GM10266 (cell line): ENCODE results near the gene MRPL46.
"Not testable (repeated sequence)": the region's sequence is repeated elsewhere in the genome, so short reads cannot be mapped to it uniquely, and the experiment has no call there.

Experiments used
- DNase-seq: peaks from one replicate; pipeline ENCODE4 v3.0.0; 2012; ENCODE audit errors: extremely low spot score
- CTCF ChIP-seq: IDR thresholded peaks from 2 replicates; pipeline ENCODE4 v1.5.1; 2012; ENCODE audit warnings: mild to moderate bottlenecking, low read depth; ENCODE audit not compliant: control insufficient read depth, insufficient read depth; ENCODE audit errors: missing control alignments

MRPL46 gene

DNA sequence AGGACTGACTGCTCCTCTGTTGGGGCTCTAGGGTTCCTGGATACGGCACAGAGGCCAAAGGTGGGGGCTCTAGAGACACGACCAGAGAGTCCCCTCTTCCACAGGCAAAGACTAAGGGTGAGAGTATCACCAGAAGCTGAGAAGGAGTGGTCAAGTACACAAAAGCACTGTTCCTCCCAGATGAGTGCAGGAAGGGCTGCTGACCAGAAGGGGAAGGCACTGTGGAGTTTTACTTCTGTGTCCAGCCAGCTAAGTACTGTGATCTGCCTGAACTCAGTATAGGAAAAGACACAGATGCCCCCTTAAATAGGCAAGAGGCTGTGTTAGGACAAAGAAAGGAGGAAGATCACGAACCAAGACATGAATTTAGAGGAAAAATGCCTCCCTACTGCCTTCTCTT is 12.0 kb upstream of the MRPL46 start:
- TF ChIP-seq CTCF: no peak
- no peak for DNase-seq

- no peak for DNase-seq
- TF ChIP-seq CTCF: no peak
Observed at GRCh38 chr15:88477904-88478303, 10.7 kb upstream of the MRPL46 start.

GRCh38 chr15:88477126-88477525 is 9.9 kb upstream of the MRPL46 start:
- DNase-seq: no peak
- TF ChIP-seq CTCF: no peak

DNA sequence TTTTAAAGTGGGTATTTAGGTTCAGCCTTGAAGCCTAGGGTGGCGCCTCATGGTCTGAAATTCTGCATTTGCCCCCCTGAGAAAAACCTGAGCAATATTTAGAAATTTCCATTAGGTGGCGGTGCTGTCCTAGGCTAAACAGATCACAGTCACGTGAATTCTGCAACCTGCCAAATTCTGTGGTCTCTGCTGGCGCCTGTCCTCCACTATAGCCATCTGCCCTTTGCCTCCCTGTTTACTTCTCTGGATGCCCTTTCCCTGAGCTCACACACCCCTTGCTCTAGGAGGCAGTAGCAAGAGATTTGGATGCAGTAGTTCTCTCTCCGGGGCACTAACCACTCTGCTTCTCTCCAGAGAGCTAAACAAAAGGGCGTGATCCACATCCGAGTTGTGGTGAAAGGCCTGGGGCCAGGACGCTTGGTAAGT is 9.5 kb upstream of the MRPL46 start:
- peak; percentile 51 for DNase-seq
- peak; percentile 42 for TF ChIP-seq CTCF

DNA sequence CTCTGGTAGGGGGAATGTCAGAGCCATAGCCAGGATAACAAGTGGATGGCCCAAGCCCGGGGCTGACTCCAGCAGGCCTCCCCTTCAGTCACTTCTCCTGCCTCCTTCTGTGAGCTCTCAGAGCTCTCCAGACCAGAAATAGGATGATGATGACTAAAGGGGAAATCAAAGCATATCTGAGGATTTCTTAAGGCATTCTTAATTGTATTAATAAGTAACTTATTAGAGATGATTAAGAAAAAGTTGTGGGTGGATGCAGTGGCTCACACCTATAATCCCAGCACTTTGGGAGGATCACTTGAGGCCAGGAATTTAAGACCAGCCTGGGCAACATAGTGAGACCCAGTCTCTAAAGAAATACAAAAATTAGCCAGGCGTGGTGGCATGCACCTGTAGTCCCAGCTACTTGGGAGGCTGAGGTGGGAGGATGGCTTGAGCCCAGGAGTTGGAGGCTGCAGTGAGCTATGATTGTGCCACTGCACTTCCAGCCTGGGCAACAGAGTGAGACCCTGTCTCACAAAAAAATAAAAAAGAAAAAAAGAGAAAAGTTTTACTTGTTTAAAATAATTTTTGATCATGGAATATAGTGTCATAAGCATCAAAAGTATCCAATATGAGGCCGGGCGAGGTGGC is 6.6 kb upstream of the MRPL46 start:
- DNase-seq: not testable (repeated sequence)

DNA sequence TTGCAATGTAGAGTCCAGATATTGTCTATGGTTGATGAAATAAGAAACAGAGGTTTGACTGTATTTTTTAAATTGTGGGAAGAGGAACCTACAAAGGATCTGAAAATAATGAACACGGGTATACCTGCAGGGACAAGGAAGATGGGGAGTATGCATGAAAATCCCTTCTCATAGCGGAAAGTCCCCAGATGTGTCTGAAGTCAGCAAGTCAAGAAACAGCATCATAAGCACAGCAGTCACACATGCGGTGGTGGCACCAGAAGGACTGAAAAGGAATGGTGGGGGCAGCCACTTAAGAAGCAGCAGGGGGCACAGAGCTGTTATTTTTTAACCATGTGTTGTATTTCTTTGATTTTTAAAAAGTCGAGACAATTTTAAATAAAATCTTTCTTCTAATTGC is 5.0 kb upstream of the MRPL46 start:
- no peak for TF ChIP-seq CTCF
- DNase-seq: peak; percentile 26

GRCh38 chr15:88470625-88471372 is 3.6 kb upstream of the MRPL46 start:
- DNase-seq: no peak
- no peak for TF ChIP-seq CTCF
